Endothelial cell of umbilical vein (primary cell): ENCODE measurements around the gene HDAC8. TPM values are rescaled to one million over a fixed set of nuclear protein-coding genes. Genes with fewer than 3 reads are reported as not detected.

Source experiments
- BruUV-seq: library from RNA; stranded (reverse); fragments of 400-500 nt; replicated peaks from 2 replicates; lab custom pipeline; 2021; lab: Mats Ljungman, UMichigan
- CTCF ChIA-PET: fragments of 300-600, 350-600 bp; sonication (Branson Sonifier 250); formaldehyde crosslinking; loops from one replicate; lab custom pipeline; 2021; ENCODE audit warnings: antibody characterized with exemption, inconsistent platforms; lab: Charles Lee
- POLR2A ChIA-PET: fragments of 300-600, 350-600 bp; sonication (Branson Sonifier 250); formaldehyde crosslinking; loops from one replicate; lab custom pipeline; 2021; ENCODE audit warnings: antibody characterized with exemption, inconsistent platforms; lab: Charles Lee
- DNase-seq: peaks from one replicate; pipeline ENCODE4 v3.0.0-alpha.2; 2011; ENCODE audit warnings: low read depth, low spot score
- FAIRE-seq: peaks from 2 replicates; lab custom pipeline; 2011; peaks lifted over from hg19 to GRCh38; lab: Jason Lieb, UNC
- H2AFZ ChIP-seq: 2 replicates; pipeline ENCODE4 v1.6.0; 2012; ENCODE audit warnings: low read depth, low read length, control low read depth, inconsistent platforms
- H3K27ac ChIP-seq: 2 replicates; pipeline ENCODE4 v1.5.1; 2011; ENCODE audit warnings: low read depth, mild to moderate bottlenecking, control low read depth, low read length, moderate library complexity; ENCODE audit not compliant: insufficient read depth
- H3K27me3 ChIP-seq, 2 experiments: 2 replicates each; pipeline versions ENCODE4 v1.6.0 to v1.6.1; 2011; ENCODE audit warnings: low read length in 2 of 2, mixed read lengths in 1 of 2; ENCODE audit not compliant: control insufficient read depth in 2 of 2, insufficient read depth in 2 of 2
- H3K36me3 ChIP-seq, 2 experiments: 2 replicates in 1 of 2; 3 replicates in 1 of 2; pipeline ENCODE4 v1.5.1; 2011; ENCODE audit warnings: low read length in 2 of 2, mild to moderate bottlenecking in 1 of 2, moderate library complexity in 1 of 2; ENCODE audit not compliant: control insufficient read depth in 2 of 2, insufficient read depth in 2 of 2; ENCODE audit errors: extremely low read depth in 1 of 2
- H3K4me1 ChIP-seq: 3 replicates; pipeline ENCODE4 v1.5.1; 2011; ENCODE audit warnings: mild to moderate bottlenecking, low read length; ENCODE audit not compliant: control insufficient read depth, insufficient read depth; ENCODE audit errors: extremely low read depth
- H3K4me2 ChIP-seq: 2 replicates; pipeline ENCODE4 v1.6.1; 2011; ENCODE audit warnings: low read length, control low read depth, mixed read lengths; ENCODE audit not compliant: insufficient read depth
- H3K4me3 ChIP-seq, 3 experiments: fragments of 200-600 bp in 1 of 3; sonication (generic), shearing (Covaris generic) in 1 of 3; replicated peaks in 1 of 3; 2 replicates each; pipeline ENCODE4 v1.5.1; 2011 to 2016; ENCODE audit warnings: control low read depth in 3 of 3, low read length in 3 of 3, mild to moderate bottlenecking in 2 of 3, inconsistent platforms in 1 of 3, low read depth in 1 of 3, moderate library complexity in 1 of 3; ENCODE audit not compliant: insufficient read depth in 1 of 3
- H3K79me2 ChIP-seq: 2 replicates; pipeline ENCODE4 v1.6.0; 2012; ENCODE audit warnings: low read length, inconsistent platforms; ENCODE audit not compliant: control insufficient read depth, insufficient read depth
- H3K9ac ChIP-seq: replicated peaks from 2 replicates; pipeline ENCODE3; 2011; ENCODE audit warnings: low read length, control low read depth; ENCODE audit not compliant: insufficient read depth; ENCODE audit errors: extremely low read depth
- H3K9me1 ChIP-seq: replicated peaks from 3 replicates; pipeline ENCODE4 v1.6.0; 2011; ENCODE audit warnings: mild to moderate bottlenecking, low read length; ENCODE audit not compliant: control insufficient read depth, insufficient read depth; ENCODE audit errors: extremely low read depth
- H3K9me3 ChIP-seq: replicated peaks from 2 replicates; pipeline ENCODE4 v1.5.1; 2012; ENCODE audit warnings: low read length, inconsistent platforms; ENCODE audit not compliant: control insufficient read depth, insufficient read depth
- H4K20me1 ChIP-seq: replicated peaks from 2 replicates; pipeline ENCODE3; 2011; ENCODE audit warnings: mild to moderate bottlenecking, low read length; ENCODE audit not compliant: control insufficient read depth, insufficient read depth; ENCODE audit errors: extremely low read depth
- EZH2 ChIP-seq: IDR thresholded peaks from 2 replicates; pipeline ENCODE4 v1.6.1; 2012; ENCODE audit warnings: borderline replicate concordance, low read depth, mild to moderate bottlenecking, moderate library complexity, low read length, inconsistent platforms; ENCODE audit not compliant: severe bottlenecking
- JUN ChIP-seq: IDR thresholded peaks from 2 replicates; pipeline ENCODE4 v1.6.1; 2011; ENCODE audit warnings: borderline replicate concordance, low read depth; ENCODE audit not compliant: insufficient read length, insufficient read depth
- MYC ChIP-seq: IDR thresholded peaks from one replicate; pipeline ENCODE4 v1.6.1; 2011; ENCODE audit warnings: mild to moderate bottlenecking, low read depth, low read length
- POLR2A ChIP-seq: IDR thresholded peaks from 2 replicates; pipeline ENCODE4 v1.6.1; 2012; ENCODE audit warnings: low read depth, mild to moderate bottlenecking, control low read depth, low read length
- dilution Hi-C: fragments of 300-500 bp; cut with MboI; formaldehyde crosslinking; loops from one replicate; pipeline ENCODE4 v1.15.0; 2019; ENCODE audit warnings: low sequenced_read_pairs; ENCODE audit not compliant: extremely low pct_ligation_motif_present
- intact Hi-C: fragments of 100-400 bp; cut with micrococcal nuclease; formaldehyde crosslinking; loops from one replicate; pipeline ENCODE4 v1.10.0; 2022
- polyA plus RNA-seq, 4 experiments: library from polyadenylated mRNA; depleted of rRNA in 3 of 4; stranded (reverse) in 3 of 4; unstranded in 1 of 4; fragments of >200 nt; gene quantifications; 2 replicates each; pipeline versions ENCODE4 v1.2.1 to v1.2.3, GENCODE V29; 2011 to 2012; ENCODE audit warnings: missing spikeins in 1 of 4
- total RNA-seq: library from RNA; stranded (reverse); gene quantifications from 2 replicates; pipeline ENCODE4 v1.2.3, GENCODE V29; 2021
- TF ChIP-seq, protein P1 (sequence below), 2 donors: IDR thresholded peaks; 1 replicate in 1 of 2; 2 replicates in 1 of 2; pipeline ENCODE4 v1.5.1; 2011; ENCODE audit warnings: low read length in 2 of 2, mild to moderate bottlenecking in 2 of 2, moderate library complexity in 2 of 2, control low read depth in 1 of 2, inconsistent platforms in 1 of 2, low read depth in 1 of 2; ENCODE audit not compliant: insufficient read depth in 1 of 2; ENCODE audit errors: extremely low read depth in 1 of 2
- TF ChIP-seq, protein P2 (sequence below): IDR thresholded peaks from 2 replicates; pipeline ENCODE4 v1.6.1; 2011; ENCODE audit not compliant: insufficient read depth, insufficient read length

The HDAC8 gene
- total and polyA plus RNA-seq, 2 donors (not counting 3 experiments of a cell fraction or from before 2014, with no cell fraction given): 17.6 to 37.2 TPM

DNA sequence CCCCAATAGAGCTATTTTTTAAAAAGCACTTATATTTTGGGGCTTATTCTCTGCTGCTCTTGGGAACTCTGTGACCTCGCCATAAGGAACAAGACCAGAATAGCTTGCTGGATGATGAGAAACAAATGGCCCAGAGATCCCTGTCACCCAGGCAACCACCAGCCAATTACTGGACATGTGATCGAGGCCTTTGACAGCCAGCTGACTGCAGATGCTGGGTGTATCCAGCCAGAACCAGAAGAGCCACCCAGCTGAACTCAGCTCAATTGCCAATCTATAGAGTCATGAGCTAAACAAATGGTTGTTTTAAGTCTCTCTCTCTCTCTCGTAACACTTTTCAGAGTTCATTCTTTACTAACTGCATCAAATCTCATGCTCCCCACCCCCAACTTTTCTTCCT lies 242.5 kb downstream of the HDAC8 start:
- H3K27me3 ChIP-seq: no peaks in the 10 kb centered on the region
- FAIRE-seq (no peak), DNase-seq (no peak)
- dilution Hi-C loops: no loop called here
- H4K20me1 ChIP-seq: no peaks in the 10 kb centered on the region
- intact Hi-C loops: no loop called here
- no peaks in the 10 kb centered on the region for H3K4me1 ChIP-seq
- no peak overlapping the region for H3K4me2 ChIP-seq
- H3K4me3 ChIP-seq: no peak overlapping the region
- H3K9ac ChIP-seq: no peak overlapping the region
- BruUV-seq: no TSS peak
- no peak overlapping the region for H3K27ac ChIP-seq
- no peaks in the 10 kb centered on the region for H3K36me3 ChIP-seq
- no peak overlapping the region for H2AFZ ChIP-seq
- no peaks in the 10 kb centered on the region for H3K79me2 ChIP-seq
- H3K9me1 ChIP-seq: no peaks in the 10 kb centered on the region
- TF ChIP-seq, protein P1, sequence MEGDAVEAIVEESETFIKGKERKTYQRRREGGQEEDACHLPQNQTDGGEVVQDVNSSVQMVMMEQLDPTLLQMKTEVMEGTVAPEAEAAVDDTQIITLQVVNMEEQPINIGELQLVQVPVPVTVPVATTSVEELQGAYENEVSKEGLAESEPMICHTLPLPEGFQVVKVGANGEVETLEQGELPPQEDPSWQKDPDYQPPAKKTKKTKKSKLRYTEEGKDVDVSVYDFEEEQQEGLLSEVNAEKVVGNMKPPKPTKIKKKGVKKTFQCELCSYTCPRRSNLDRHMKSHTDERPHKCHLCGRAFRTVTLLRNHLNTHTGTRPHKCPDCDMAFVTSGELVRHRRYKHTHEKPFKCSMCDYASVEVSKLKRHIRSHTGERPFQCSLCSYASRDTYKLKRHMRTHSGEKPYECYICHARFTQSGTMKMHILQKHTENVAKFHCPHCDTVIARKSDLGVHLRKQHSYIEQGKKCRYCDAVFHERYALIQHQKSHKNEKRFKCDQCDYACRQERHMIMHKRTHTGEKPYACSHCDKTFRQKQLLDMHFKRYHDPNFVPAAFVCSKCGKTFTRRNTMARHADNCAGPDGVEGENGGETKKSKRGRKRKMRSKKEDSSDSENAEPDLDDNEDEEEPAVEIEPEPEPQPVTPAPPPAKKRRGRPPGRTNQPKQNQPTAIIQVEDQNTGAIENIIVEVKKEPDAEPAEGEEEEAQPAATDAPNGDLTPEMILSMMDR (IDR thresholded peaks at IDR 0.05; ENCODE audit: extremely low read depth in 1 of 2, insufficient read depth in 1 of 2, low read depth in 1 of 2, low read length in 2 of 2): no peak
- TF ChIP-seq EZH2 (no peak), MYC (no peak), JUN (no peak), POLR2A (no peak)
- TF ChIP-seq, protein P2, sequence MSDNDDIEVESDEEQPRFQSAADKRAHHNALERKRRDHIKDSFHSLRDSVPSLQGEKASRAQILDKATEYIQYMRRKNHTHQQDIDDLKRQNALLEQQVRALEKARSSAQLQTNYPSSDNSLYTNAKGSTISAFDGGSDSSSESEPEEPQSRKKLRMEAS: no peak
- ChIA-PET CTCF (no interaction called here), POLR2A (no interaction called here)
- H3K9me3 ChIP-seq: no peaks in the 10 kb centered on the region
